GM21528 (cell line): ENCODE results near the gene TSPAN32.

ENCODE experiments used
- ATAC-seq: cut with Tn5 transposase; IDR thresholded peaks from one replicate; pipeline ENCODE4 v1.9.1; 2021; ENCODE audit warnings: mild to moderate bottlenecking, moderate library complexity; ENCODE audit not compliant: unreplicated experiment, low FRiP score

TSPAN32 gene

DNA sequence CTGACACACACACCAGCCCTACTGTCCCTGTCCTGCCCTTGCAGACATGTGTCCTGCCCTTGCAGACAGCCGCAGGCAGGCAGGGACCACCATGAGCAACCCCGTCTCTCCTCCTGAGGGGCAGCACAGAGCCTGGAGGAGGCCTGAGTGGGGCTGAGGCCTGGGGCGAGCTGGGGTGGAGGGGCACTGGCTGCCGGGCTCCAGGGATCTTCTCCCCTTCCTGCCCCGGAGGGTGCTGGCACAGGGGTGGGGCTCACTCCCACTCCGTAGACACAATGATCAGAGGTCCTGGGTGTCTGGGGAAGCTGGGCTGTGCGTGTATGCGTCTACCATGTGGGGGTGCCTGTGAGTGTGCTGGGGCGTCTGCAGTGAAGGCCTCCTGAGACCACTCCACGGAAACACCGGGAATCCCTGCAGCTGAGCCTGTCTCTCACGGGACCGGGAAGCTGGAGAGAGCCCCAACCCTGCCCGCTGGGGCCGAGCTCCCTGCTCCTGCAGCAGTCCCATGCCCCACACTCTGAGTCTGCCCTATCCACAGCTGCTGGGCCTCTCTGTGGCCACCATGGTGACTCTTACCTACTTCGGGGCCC, 588 bp downstream of the TSPAN32 start:
- no peak for ATAC-seq

DNA sequence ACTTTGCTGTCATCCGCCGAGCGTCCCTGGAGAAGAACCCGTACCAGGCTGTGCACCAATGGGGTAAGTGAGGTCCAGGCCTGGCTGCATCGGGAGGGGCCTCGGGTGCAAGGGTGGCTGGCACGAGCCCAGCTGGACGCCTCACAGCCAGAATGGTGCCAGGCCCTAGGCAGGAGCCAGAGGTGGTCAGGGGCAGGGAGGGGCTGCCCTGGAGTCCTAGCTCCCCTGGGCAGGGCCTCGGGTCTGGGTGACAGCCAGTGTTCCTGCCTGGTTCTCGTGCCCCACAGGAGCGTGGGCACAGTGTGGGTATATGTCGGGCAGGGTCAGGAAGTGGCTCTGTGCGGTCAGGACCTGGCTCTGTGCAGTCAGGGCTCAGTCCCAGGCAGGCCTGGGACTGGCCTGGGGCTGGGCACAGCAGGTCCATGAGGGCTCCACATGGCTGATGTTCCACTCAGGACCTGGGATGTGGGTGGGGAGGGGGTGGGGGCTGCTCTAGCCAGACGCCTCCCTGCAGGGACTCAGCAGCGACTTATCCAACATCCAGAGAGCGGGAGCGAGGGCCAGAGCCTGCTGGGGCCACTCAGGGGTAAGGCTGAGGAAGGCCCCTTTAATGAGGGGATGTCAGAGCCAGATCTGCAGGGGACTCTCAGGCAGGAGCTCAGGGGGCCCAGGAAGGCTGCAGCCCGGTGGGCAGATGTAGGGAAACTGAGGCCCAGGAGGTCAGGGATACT, 1.2 kb downstream of the TSPAN32 start:
- ATAC-seq: no peak

DNA sequence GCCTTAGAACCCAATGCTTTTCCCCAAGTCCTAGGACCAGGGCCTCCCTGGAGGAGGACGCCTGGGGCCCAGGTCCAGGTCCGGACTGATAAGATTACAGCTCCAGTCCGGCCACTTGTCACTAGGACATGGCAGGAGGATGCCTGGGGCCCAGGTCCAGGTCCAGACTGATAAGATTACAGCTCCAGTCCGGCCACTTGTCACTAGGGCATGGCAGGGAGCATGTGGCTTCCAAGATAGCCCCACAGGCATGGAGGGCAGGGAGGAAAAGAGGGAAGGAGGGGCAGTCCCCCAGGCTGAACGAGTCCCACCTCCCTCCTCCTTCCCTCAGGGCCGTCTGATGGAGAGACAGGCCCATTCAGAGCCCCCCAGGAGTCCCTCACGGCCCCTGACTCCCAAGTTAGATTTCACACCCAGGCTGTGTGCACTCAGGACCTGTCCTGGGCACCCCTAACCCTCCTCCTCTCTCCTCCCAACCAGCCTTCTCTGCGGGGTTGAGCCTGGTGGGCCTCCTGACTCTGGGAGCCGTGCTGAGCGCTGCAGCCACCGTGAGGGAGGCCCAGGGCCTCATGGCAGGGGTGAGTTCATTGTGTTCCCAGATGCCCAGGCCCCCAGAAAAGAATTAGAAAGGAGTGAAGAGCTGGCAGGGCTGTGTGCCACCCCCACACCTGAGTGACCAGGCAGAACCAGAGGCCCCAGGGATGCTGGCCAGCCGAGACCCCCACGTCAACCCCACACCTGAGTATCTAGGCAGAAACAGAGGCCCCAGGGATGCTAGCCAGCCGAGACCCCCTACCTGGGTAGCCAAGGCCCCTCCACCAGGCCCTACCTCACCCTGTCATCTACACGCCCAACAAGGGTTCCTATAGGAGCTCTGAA, 2.1 kb downstream of the TSPAN32 start:
- no peak for ATAC-seq

DNA sequence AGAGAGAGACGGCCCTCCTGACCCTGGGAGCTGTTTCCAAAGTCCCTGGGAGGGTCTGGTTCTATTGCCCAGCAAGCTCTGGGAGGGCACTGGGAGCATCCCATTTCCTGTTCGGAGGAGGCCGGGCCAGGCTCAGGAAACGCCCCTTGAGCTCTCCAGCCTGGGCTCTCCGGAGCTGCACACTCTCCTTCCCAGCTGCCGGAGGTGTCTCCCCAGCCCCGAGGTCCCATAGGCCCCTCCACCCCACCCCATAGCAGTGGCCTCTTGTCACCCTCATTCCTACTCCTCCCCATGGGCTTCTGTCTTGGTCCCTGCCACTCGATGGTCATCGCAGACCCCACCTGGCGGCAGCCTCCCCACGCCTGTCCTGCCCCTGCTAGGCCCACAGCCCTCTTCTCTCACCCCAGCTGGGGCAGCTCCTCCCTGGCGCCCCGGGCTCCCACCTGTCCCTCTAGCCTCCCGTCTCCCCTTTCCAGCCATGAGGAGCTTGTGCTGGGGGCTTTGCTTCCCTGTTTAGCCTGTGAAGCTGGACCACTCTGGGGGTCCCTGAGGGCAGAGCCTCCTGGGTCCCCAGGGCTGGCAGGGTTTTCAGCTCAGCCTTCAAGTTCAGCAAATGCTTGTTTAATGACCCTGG, 2.8 kb downstream of the TSPAN32 start:
- ATAC-seq: no peak

DNA sequence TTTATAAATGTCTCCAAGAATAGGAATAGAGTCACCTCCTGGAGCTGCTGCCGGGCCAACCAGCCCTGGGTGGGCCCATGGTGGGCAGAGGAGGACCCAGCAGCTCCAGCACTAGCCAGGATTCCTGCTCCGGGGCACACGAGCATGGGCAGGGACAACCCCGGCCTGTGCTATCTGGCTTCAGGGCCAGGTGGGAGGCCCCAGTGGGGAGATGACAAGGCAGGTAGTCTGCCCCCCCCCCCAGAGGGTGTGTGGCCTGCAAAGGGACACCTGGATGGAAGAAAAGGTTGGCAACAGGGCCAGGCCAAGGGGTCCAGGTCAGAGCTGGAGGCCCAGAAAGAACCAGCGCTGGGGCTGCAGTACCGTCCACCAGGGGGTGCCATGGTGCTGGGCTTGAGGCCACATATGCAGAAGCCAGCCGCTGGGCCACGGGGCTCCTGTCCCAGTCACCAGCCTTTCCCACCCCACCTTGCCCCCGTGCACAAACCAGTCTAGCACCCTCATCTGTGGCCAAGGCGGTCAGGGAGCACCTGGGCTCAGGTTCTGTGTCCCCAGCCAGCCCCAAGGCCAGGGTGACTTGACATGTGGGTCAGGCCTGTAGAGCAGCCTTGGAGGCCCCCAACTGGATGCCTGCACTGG, 3.4 kb downstream of the TSPAN32 start:
- ATAC-seq: no peak

DNA sequence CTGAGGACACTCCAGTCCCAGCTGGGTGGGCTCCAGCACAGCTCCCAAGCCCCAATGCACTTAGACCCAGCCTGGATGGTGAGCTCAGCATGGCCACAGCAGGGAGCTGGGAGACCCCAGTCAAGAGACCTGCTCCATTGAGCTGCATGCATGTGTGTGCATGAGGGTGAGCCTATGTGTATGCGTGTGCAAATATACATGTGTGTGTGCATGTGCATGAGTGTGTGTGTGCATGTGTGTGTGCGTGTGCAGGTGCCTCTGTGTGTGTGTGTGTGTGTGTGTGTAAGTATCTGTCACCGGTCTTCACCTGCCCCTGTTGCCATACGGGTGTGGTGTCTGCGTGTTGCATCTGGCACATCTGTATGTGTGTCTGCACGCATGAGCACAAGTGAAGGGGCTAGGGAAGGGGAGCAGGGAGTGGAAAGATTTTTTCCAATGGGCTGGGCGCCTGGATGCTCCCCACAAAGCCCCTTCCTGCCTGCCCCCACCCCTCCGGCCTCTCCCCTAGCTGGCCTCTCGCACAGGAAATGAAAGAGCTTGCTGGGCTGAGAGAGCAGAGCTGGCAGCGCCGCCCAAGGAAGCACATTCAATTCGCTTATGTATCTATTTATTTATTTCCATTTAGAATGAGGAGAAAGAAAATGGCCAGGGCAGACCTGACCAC, 4.1 kb downstream of the TSPAN32 start:
- ATAC-seq: no peak

DNA sequence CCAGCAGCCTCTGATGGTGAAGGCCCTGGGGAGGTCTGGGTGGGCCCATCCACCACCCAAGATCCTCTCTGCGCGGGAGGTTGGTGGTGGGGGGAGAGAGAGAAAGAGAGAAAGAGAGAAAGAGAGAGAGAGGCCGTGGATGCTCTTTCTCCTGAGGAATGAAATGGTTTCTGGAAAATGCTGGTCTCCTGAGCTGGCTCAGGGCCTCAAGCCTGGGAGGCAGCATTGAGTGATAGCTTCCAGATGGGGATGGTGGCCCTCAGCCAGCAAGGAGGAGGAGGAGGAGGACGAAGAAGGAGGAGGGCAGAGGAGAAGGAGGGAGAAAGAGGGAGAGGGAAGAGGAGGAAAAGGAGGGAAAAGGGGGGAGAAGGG, 4.6 kb downstream of the TSPAN32 start:
- no peak for ATAC-seq

DNA sequence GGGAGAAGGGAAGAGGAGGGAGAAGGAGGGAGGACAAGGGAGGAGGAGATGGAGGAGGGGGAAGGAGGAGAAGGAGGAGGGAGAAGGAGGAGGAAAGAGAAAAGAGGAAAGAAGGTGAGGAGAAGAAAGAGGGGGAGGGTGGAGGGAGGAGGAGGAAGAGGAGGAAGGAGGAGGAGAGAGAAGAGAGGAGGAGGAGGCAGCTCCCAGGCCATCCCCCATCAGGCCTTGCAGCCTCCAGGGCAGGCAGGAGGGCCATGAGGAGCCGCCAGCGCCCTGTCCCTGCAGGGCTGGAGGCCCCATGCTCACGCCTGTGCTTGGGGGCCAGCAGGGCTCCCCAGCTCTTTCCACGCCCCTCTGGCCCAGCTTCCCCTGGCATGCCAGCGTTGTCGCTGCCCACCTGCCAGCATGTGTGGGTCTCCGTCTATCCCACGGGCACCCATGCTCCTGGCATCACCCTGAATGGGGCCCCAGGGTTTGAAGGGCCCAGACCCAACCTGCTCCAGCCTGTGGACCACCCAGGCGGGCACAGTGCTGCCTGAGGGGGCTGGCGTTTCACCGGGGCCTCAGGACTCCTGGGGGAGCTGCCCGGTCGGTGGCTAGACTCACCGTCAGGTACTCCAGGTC, 5.2 kb downstream of the TSPAN32 start:
- no peak for ATAC-seq

DNA sequence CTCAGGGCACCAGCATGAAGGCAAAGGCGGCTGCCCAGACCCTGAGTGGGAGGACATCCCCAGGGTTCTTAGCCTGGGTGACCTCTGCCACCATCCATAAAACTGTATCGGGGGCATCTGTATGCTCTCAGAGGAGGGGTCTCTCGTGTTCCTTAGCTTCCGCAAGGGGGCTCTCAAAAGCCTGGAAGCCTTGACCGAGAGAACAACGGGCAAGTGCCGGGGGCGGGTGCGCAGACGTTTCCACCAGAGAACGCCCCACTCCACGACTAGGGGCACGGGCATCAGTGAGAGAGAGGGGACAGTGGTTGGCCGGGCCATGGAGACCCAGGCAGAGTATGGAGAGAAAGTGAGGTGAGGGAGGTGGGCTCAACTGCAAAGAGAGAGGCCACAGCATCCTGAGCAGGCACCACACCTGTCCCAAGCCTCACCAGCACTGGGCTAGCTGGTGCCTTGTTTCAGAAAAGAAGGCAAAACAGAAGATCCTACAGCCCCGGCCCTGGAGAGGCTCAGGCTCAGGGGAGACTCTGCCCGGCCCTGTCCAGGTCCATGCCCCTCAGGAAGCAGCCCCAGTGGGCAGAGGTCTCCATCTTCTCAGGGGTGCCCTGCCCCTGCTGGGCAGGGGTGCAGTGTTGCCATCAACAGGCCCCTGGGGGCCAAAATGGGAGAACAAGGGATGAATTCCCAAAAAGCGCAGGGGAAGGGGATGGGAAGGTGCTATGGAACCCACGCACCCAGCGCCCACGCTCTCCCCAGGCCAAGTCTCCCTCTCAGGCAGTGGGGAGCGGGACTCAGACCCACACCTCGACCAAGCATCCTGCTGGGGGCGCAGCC, 5.9 kb downstream of the TSPAN32 start:
- ATAC-seq: no peak

DNA sequence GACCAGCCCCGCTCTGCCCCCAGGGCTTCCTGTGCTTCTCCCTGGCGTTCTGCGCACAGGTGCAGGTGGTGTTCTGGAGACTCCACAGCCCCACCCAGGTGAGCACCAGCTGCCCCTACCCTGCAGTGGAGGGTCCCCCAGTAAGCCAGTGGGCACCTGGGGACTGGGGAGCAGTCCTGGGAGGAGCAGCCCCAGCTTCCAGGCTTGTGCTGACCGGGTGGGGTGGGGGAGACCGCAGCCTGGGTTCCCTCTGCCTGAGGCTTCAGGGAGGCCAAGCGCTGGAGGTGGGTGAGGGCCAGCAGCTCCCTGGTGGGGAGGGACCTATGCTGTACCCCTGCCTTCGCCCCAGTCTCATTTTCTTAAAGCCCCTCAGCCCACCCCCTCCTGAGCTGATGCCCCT, 6.9 kb downstream of the TSPAN32 start:
- ATAC-seq: no peak

DNA sequence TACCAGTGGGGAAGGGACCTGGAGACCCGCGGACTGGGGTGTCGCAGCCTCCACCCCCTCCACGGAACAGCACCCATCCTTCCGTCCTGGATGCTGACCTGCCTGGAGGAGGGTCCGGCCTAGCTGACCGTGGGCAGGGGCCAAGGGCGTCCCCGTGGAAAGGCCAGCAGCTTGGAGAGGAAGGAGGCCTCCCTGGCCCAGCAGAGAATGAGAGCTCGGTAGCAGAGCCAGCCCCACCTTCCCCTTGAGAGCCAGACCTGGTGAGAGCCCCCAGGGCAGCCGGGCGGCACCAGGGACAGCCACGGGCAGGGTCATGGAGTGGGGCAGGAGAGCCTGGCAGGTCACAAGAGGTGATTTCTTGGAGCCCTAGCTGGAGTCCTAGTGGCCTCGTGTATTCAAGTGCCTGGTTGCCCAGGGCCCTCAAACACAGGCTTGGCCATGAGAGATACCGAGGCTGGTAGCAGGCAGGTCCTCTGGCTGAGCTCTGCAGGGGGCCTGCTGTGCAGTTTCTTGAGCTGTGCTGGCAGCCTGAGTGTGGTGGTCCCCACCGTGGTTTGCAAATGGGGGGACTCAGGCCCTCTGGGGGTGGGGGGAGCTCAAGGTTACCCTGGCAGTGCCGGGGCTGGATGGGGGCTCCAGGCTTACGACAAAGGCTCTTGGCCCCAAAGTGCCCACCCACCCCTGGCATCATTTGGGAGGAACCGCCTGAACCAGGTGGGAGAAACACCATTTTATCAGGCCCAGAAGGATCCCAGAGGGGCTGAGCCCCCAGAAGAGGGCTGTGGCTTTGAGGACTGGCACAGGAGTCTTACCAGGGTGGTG, 7.6 kb downstream of the TSPAN32 start:
- ATAC-seq: no peak

DNA sequence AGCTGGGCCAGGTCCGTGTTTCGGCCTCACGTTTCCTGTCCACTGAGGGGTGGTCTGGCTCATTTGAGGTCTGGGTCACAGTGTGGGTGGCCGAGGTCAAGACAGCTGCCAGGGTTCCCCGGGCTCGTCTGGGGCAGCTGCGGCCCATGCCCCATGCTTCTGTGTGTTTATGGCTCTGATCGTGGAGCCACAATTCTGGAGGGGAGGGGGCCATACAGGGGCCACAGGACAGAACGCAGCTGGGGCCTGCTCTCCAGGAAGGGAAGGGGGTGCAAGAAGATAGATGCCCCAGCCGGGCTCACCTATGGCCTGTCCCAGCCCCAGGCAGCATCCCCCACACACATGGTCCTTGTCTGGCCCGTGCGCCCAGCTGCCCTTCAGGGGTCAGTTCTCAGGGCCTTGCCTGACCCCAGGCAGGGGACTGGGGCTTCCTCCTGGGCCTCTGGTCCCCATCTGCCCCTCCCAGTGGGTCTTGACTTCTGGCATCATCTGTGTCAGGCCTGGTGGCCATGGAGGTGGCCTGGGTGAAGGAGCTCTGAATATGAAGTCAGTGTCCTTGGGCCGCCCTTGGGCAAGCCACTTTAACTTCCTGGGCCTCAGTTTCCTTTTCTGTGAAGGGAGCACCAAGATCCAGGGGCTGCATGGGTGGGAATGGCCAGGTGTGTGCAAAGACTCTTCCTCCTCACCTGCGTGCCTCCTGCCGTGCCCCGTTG, 8.4 kb downstream of the TSPAN32 start:
- no peak for ATAC-seq

DNA sequence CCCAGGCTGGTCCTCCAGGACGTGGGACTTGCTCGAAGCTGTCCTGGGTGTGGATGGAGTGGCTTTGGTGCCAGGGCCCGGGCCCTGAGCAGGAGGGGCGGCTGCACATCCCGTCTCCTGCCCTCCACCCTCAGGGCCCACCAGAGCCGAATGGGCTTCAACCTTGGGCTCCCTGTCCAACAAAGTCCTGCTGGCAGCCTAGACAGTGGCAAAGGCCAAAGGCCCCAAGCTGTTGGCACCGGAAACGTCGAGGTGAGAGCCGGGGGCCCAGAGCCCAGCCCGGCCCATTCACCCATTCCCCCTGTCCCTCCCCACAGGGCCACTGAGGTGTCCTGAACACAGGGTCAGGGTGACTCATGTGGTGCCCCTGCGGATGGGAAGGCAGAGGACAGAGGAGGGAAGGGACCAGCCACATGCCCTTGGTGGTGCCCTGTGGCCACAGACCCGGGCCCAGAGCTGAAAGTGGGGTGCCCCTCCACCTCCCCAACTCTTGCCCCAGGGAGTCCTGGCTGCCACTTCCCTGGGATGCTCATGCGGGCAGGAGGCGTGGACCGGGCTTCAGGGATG, 9.1 kb downstream of the TSPAN32 start:
- ATAC-seq: no peak

DNA sequence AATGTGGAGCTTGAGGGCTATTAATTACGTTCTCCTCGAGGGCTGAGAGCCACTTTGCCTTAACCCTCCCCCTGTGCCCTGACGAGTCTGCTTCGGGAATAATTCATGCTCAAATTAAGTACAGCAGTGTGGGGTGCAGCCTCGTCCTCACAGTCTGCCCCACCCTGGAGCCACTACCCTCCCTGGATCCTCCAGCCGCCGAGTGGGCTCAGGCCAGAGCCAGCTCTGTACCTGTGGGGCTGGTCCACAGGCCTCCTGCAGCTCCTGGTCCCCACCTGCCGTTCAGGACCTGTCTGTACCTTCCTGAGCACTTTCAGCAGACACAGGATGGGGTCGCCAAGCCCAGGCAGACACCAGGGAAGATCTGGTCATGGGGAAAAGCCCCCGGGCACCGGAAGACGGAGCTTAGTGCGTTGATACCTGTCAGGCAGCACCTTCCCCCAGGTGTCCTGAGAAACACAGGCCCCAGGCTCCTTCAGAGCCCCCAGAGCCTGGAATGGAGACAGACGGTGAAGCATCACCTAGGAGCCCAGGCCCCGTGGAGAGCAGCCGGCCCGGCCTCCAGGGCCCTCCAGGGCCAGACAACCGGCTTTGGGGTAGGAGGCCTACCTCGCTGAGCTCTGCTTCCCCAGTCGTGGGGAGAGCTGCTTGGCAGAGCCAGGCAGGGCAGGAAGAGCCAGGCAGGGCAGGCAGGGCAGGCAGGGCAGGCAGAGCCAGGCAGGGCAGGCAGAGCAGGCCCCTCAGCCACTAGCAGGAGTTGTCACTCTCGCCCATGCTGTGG, 9.7 kb downstream of the TSPAN32 start:
- no peak for ATAC-seq

DNA sequence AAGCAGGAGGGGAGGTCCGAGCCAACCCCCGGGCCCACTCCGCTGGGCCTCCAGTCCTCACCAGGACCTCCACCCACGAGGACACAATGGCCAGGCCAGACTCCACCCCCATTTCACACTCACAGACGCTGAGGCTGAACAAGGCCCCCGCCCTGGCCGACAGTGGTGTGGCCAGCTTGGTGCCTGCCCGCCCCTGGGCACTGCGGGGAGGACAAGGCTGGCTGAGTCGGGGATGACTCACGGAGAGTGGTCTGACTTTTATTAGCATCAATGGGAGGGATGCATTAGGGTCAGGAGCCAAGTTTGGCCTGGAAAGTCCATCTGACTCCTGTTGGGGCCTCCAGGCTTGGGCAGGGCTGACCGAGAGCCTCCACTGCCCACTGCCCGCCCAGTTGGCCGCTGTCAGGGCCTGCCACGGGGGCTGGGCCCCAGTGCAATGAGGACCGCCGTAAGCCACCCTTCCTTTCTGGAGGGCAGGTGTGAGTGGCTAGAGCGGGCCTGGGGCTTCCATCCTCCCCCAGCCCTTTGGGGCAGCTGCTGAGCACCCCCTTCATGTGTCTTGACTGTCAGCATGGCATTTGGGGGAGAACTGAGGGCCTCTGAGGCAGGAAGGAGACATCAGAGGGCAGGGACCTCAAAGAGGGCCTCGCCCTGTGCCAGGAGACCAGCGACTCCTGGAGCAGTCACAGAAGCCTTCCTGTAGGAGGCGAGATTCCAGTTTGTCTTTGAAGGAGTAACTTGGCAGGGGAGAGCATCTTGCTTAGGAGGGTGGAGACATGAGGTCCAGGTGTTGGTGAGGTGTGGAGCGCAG, 10.6 kb downstream of the TSPAN32 start:
- no peak for ATAC-seq
